Daoy (cell line): Measurements from ENCODE around the gene DACT3. TPM values are rescaled to one million over a fixed set of nuclear protein-coding genes. Genes with fewer than 3 reads are reported as not detected.
"Not testable (repeated sequence)": the region's sequence is repeated elsewhere in the genome, so short reads cannot be mapped to it uniquely, and the experiment has no call there.

ENCODE experiments used
- DNase-seq: peaks from one replicate; pipeline ENCODE4 v3.0.0-alpha.2; 2015; ENCODE audit warnings: low read depth
- total RNA-seq: library from RNA; depleted of rRNA; stranded (reverse); fragments of >200 nt; shearing (Covaris generic); gene quantifications from 2 replicates; pipeline ENCODE4 v1.2.3, GENCODE V29; 2014

Gene DACT3
- total RNA-seq, 1 experiment from 2014 or later = 0.91 TPM

GRCh38 chr19:46634656-46635218 lies 26.2 kb downstream of the DACT3 start:
- no peak for DNase-seq

DNA sequence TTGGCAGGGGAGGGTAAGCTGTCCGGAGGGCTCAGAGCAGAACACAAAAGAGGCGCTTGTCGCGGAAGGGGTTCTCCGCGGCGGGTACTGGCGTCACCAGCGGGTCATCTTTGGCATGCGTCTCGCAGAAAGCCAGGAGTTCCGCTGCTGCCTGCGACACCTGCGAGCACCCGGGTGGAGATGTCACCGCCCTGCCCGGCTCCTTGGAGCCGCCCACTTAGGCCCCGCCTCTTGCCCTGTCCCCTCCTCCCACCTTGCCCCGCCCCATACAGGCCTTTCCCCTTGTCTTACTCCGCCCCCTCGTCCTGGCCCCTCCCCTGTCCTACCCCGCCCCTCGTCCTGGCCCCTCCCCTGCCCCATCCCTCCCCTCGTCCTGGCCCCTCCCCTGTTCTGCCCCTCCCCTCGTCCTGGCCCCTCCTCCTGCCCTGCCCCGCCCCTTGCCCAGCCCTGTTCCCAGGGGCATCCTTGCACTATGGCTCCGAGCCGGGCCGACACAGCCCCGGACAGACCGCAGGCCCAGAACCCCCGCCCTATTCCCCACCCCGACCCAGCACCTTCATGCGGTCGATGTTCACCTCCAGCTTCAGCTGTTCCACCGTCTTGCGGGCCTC lies 26.8 kb downstream of the DACT3 start:
- DNase-seq = peak; percentile 92

GRCh38 chr19:46633130-46633529 lies 27.9 kb downstream of the DACT3 start:
- no peak for DNase-seq

GRCh38 chr19:46631481-46631880 lies 29.5 kb downstream of the DACT3 start:
- no peak for DNase-seq

GRCh38 chr19:46630586-46631205 lies 30.3 kb downstream of the DACT3 start:
- DNase-seq = no peak

- no peak for DNase-seq
These were observed 31.4 kb downstream of the DACT3 start for GRCh38 chr19:46629546-46630025.

DNA sequence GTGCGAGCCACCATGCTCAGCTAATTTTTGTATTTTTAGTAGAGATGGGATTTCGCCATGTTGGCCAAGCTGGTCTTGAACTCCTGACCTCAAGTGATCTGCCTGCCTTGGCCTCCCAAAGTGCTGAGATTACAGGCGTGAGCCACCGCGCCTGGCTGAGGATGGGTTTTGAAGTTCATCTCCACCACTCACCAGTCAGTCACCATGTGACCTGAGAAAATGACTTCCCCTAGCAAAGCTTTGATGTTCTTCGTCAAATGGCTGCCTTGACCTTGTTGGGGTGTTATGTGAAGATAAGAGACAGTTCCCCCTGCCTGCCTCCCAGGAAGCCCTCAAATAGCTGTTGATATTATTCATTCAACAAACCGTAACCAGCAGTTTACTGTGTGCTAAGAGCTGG lies 32.0 kb downstream of the DACT3 start:
- DNase-seq = not testable (repeated sequence)

DNA sequence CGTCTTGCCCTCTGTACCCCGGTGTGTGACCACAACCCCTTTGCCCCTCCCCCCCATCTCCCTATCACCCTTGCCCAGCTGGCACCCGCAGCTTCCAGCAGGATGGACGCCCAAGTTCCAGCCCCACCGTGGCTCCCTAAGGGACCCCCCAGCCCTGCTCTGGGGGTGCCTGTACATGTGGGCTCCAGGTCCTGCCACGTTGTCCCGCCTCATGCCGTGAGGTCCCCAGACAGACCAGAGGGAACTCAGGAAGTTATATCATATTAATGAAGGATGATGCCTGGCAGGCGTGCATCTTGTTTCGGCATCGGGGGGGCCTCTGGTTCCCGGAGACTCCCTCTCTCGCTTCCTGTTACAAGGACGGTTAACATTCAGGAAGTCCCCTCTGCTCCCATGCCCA lies 34.5 kb downstream of the DACT3 start:
- no peak for DNase-seq

- no peak for DNase-seq
These were observed 35.3 kb downstream of the DACT3 start for GRCh38 chr19:46625731-46626130.

DNA sequence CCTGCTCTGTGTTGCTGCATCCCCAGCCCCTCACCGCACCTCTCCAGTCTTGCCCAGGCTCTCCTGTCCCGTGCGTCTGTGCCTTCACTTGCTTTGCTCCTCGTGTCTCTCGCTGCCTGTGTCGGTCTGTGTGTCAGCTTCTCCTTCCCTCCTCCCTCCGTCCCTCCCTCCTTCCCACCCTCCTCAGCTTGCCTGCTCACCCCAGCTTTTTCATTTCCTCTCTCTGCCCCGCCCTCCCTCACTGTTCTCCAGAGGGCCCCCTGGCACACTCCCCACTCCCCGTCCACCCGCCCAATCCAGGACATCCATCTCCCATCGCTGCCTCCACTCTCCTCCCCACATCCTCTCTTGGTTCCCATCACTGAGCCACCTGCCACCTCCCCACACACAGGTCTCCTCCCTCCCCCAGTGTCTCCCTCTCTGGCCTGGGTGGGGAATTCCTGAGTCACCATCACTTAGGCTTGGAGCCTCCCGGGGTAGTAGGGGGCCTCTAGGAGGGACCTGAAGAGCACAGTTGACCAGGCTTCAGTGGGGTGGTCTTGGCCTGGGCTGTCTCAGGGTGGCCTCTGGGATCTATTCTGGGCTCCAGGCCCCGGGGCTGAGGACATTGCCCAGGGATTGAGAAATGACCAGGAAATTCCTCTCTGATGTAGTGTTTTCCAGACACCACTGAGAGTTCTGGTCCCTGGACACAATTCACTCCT lies 35.9 kb downstream of the DACT3 start, which contains the start of gene PTGIR:
Gene PTGIR, minus strand, starts transcription at position 132 of the 704 bp plus-strand sequence. CDS start 864 bp downstream, outside the sequence.
- peak; percentile 68 for DNase-seq

DNA sequence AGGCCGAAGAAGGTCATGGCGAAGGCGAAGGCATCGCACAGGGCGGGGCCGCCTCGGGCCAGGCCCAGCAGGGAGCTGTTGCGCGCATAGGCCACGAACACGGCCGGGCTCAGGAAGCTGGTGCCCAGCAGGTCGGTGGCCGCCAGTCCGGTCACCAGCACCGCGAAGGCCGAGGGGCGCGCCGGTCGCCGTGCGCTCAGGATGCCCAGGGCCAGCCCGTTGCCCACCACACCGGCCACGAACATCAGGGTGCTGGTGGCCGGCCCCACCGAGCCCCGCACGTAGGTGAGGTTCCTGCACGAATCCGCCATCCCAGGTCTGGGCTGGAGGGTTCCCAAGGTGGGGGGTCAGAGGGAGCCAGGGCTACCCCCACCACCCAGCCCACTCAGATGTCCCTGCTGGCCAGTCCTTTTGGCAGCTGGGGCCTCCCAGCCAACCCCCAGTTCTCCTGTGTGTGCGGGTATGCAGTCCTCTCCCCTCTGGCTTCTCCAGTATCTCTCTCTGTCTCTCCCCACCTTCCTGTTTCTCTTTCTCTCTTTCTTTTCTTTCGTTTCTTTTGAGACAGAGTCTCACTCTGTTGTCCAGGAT lies 37.0 kb downstream of the DACT3 start:
- no peak for DNase-seq

- no peak for DNase-seq
These were observed 38.9 kb downstream of the DACT3 start for GRCh38 chr19:46622118-46622446.

DNA sequence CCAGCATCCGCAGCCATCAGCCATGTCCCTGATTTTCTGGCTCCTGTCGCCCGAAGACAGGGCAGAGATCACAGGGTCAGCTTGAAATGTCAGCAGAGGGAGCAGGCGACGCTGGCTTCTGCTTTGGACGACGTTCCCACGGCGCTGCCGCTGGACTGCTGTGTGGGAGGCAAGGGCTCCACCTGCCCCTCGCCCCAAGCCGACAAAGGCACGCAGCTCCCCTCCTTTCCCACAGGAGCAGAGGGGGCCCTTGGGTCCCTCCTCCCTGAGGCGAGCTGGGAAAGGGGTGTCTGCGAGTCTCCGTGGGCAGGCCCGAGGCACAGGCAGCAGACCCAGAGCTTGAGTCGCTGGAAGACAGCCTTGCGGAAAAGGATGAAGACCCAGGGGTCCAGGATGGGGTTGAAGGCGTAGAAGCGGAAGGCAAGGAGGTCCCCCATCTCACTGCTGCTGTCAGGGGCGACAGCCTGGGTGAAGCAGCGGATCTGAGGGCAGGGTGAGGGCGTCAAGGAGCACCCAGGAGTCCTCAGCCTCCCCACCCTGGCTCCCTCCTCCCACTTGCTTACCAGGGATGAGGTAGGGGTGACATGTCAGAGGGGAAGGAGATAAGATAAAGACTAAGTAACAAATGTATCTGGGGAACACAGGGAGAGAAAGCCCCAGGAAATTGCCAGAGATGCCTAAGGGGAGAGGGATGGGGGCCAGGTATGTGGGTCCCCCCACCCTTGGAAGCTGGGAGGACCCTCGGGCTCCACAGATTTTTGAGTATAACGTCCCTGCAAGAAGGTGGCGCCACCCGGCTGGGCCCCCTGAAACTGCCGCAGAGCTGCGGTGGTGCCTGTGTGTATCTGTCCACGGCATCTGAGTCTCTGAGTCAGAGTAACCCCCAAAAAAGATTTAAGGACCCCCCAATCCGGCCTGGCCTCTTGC lies 39.5 kb downstream of the DACT3 start:
- no peak for DNase-seq

- DNase-seq = no peak
These were observed 40.3 kb downstream of the DACT3 start for GRCh38 chr19:46620716-46621115.

DNA sequence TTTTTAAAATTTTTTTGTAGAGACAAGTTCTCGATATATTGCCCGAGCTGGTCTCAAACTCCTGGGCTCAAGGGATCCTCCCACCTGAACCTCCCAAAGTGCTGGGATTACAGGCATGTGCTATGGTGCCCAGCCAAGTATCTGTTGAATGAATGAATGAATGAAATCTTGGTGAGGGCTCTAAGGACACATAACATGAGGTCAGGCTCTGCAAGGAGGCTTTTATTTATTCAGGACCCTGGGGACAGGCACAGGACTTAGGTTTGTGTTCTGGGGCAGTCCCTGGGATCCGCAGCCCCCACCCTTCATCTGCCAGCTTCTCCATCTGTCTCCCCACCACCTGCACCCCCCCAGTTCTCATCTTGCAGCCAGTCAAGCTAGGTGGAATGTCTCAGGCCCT lies 40.7 kb downstream of the DACT3 start:
- no peak for DNase-seq

DNA sequence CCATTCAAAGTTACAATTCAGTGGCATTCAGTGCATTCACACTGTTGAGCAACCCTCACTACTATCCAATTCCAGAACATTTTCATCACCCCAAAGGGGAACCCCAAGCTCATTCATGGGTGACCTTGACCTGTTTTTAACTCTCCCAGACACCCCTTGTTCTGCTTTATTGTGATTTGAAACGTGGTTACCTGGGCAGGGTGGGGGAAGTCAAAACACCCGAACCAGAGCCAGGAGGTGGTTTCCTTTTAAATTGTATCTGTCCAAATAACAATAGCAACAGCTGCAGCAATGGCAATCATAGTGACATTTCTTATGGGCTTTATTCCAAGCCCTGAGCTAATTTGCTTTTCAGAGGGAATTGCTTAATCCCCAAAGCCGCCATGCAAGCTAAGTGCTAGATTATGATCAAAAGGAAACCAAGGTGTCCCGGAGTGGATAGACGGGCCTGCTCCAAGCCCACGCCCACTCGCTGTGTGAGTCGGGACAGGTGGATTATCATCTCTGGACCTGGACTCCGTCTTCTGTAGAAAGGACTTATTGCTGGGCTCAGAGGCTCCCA lies 42.2 kb downstream of the DACT3 start:
- no peak for DNase-seq

DNA sequence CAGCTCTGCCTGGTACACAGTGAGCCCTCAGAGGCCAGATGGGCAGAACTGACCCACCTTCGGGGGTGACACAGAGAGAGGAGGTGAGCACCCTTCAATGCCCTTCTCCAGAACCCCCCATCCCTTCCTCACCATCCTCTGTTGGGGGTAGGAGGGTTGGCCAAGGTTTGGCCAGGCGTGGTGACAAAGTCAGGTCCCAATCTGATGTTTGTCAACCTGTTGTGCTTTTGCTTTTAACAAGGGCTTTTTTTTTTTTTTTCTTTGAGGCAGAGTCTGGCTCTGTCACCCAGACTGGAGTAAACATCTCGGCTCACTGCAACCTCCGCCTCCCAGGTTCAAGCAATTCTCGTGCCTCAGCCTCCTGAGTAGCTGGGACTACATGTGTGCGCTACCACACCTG lies 43.4 kb downstream of the DACT3 start:
- peak; percentile 2 for DNase-seq

- peak; percentile 74 for DNase-seq
These were observed 44.2 kb downstream of the DACT3 start for GRCh38 chr19:46616631-46617322.

DNA sequence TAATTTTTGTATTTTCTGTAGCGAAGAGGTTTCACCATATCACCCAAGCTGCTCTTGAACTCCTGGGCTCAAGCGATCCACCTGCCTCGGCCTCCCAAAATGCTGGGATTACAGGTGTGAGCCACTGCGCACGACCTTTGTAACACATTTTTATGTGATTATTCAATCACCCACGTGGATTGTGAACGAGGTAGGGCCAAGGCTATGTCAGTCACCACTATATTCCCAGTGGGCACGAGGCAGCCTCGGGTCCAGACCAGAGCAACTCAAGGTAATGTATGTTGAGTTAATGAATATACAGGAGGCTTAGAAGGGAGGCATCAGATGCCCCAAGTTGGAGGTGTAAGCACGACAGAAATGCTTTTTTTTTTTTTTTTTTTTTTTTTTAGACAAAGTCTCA lies 45.0 kb downstream of the DACT3 start:
- DNase-seq = peak; percentile 0

DNA sequence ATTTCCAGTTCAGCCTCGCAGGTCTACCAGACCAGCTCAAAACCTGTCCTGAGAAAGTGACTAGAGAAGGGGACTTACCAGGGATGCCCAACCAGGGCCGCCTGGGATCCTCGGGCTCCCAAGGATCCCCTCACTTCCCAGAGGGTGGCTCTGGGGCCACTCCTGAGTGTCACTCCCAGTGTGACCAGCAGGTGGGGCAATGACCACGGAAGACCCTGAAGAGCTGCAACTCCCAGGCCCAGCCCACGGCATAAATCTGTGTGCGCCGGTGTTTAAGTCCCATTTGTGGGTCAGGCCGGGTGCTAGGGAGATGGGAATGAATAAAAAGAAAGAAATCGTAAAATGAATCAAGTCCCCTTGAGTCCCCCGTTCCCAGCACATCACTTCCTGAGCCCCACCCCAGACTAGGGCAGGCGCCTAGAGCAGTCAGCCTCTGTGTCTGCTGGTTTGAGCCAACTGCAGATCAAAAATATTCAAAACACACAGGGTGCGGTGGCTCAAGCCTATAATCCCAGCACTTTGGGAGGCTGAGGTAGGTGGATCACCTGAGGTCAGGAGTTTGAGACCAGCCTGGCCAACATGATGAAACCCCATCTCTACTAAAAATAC lies 46.8 kb downstream of the DACT3 start:
- peak; percentile 78 for DNase-seq
